BLaER1 treated with 17β-estradiol and CSF1 and Interleukin-3, amounts not matched to agents 10 nM and 100 nM (cell line): ENCODE data around the gene VWC2.

Experiments
- H3K27ac ChIP-seq, 11 experiments: shearing (Covaris generic); formaldehyde crosslinking; 2 replicates each; pipeline ENCODE4 v1.8.1; 2022
- H3K27me3 ChIP-seq, 11 experiments: shearing (Covaris generic); formaldehyde crosslinking; 2 replicates each; pipeline ENCODE4 v1.8.1; 2022
- H3K36me3 ChIP-seq, 11 experiments: shearing (Covaris generic); formaldehyde crosslinking; 2 replicates each; pipeline ENCODE4 v1.8.1; 2022
- H3K4me1 ChIP-seq, 10 experiments: shearing (Covaris generic); formaldehyde crosslinking; 2 replicates each; pipeline ENCODE4 v1.8.1; 2022
- H3K4me2 ChIP-seq, 11 experiments: shearing (Covaris generic); formaldehyde crosslinking; 2 replicates each; pipeline ENCODE4 v1.8.1; 2022
- H3K4me3 ChIP-seq, 10 experiments: shearing (Covaris generic); formaldehyde crosslinking; 2 replicates each; pipeline ENCODE4 v1.8.1; 2022
- H3K9ac ChIP-seq, 11 experiments: shearing (Covaris generic); formaldehyde crosslinking; 2 replicates each; pipeline ENCODE4 v1.8.1; 2022
- H3K9me3 ChIP-seq, 11 experiments: shearing (Covaris generic); formaldehyde crosslinking; replicated peaks in 1 of 11; 2 replicates each; pipeline ENCODE4 v1.8.1; 2022
- H4K20me1 ChIP-seq, 11 experiments: shearing (Covaris generic); formaldehyde crosslinking; 2 replicates each; pipeline ENCODE4 v1.8.1; 2022
- Cebpa-rat ChIP-seq, 11 experiments: shearing (Covaris generic); IDR thresholded peaks; 2 replicates each; pipeline ENCODE4 v1.8.1; 2022

VWC2 gene

DNA sequence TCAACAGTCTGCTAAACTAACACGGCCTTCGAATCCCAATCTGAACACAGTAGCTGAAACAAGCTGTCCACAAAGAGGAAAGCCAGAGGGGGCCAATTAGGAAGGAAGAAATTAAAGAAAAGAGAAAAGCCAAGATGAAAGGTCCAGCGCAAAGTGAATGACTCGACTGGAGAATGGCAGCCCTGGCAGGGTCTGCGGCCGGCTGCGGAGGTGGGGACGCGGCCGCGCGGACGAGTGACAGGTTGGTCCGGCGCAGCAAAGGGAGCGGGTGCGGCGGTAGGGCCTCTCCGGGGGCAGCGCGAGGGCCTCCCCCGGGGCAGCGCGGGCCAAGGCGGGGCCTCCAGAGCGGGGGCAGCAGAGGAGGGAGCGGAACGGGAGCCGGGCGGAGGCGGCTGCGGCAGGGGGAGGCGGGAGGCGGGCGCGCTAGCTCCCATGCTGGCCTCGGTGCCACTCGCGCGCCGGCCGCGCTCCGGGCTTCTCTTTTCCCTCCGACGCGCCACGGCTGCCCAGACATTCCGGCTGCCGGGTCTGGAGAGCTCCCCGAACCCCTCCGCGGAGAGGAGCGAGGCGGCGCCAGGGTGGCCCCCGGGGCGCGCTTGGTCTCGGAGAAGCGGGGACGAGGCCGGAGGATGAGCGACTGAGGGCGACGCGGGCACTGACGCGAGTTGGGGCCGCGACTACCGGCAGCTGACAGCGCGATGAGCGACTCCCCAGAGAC is at the start of gene VWC2:
TSS of gene VWC2 (plus strand) at position 421 of the 718 bp plus-strand sequence. CDS start 1,798 bp downstream, outside the sequence.
- peaks cover 74 to 89% (median 80%) of the 10 kb centered on the region in 11 experiments for H3K27me3 ChIP-seq
- peak within 1 kb of the TSS; percentile 55 to 78 (median 67) for H3K4me3 ChIP-seq
- H3K4me2 ChIP-seq, result peak within 1 kb of the TSS; percentile 96 to 100 (median 99)
- H3K27ac ChIP-seq, result no peak within 1 kb of the TSS
- no peaks in the 10 kb centered on the region; a peak in 1 of 22 replicates for H3K9me3 ChIP-seq
- no peaks in the 10 kb centered on the region for H3K36me3 ChIP-seq
- TF ChIP-seq Cebpa-rat (IDR thresholded peaks at IDR 0.05), result no peak
- H3K4me1 ChIP-seq, result peaks cover 17 to 38% (median 33%) of the 10 kb centered on the region in 10 experiments
- H4K20me1 ChIP-seq, result peaks cover 0 to 29% (median 17%) of the 10 kb centered on the region in 11 experiments; a peak in 16 of 22 replicates
- peak within 1 kb of the TSS; percentile 25 to 66 (median 50); a peak in 20 of 22 replicates for H3K9ac ChIP-seq

DNA sequence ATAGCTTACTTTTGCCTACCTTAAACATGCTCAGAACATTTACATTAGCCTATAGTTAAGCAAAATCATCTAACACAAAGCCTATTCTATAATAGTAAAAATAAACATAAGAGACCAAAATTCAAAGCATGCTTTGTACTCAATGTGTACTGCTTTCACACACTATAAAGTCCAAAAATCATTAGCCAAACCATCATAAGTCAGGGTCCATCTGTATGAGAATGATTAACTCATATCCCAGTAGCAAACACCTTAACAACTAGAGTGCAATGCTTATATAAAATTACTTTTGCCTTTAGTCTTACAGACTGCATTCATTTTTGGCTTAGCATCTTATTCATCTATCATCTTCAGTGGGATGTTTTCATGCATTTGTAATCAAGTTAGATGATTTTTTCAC is 49.4 kb upstream of the VWC2 start:
- Histone ChIP-seq H3K9ac (no peak overlapping the region), H3K9me3 (no peaks in the 10 kb centered on the region), H3K4me1 (no peaks in the 10 kb centered on the region), H3K27me3 (no peaks in the 10 kb centered on the region), H3K36me3 (no peaks in the 10 kb centered on the region), H3K27ac (no peak overlapping the region), H4K20me1 (no peaks in the 10 kb centered on the region), H3K4me3 (no peak overlapping the region), H3K4me2 (no peak overlapping the region)
- TF ChIP-seq Cebpa-rat (IDR thresholded peaks at IDR 0.05), result no peak

DNA sequence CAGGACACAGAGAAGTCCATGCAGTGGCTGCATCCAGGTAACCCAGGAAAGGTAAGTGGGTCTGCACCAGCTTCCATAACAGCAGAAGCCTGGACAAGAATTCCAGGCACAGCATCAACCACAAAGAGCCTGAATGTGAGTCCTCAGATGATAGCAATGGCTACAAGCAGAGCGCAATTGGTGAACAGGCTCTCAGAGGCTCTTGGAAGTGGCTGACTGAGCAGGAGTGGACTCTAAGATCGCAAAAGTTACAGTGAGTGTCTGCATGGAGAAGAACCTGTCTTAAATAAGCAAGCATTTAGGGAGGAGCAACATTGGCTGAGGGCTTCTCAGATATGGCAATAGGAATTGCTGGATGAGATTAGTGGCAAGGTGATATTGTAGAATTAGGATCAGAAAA is 41.6 kb upstream of the VWC2 start:
- no peaks in the 10 kb centered on the region for H3K36me3 ChIP-seq
- H3K9ac ChIP-seq, result no peak overlapping the region
- no peaks in the 10 kb centered on the region for H3K4me1 ChIP-seq
- no peak overlapping the region for H3K4me3 ChIP-seq
- H3K9me3 ChIP-seq, result no peaks in the 10 kb centered on the region
- no peak overlapping the region for H3K4me2 ChIP-seq
- H3K27me3 ChIP-seq, result no peaks in the 10 kb centered on the region
- no peak for TF ChIP-seq Cebpa-rat (IDR thresholded peaks at IDR 0.05)
- no peaks in the 10 kb centered on the region for H4K20me1 ChIP-seq
- H3K27ac ChIP-seq, result no peak overlapping the region

DNA sequence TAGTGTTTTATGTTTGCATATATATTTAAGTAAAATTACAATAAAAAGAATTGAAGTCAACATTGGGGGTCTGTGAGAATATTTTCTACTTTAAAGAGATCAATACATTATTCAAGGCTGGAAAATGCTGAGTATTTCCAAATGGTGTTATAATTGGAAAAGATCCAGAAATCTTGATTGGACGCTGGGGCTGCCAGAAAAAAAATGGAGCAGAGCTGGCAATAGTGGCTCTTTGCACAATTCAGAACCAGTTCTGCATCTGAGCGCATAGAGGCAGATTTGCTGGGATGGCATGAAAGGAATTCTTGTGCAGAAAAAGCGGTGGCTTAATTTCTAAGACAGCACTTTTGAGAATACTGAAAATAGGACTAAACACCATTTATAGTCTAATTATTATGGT is 10.8 kb upstream of the VWC2 start:
- peaks cover 0 to 47% (median 35%) of the 10 kb centered on the region in 10 experiments; a peak in 18 of 20 replicates for H3K4me1 ChIP-seq
- no peaks in the 10 kb centered on the region for H4K20me1 ChIP-seq
- H3K27ac ChIP-seq, result no peak overlapping the region
- no peak overlapping the region for H3K4me3 ChIP-seq
- no peak for TF ChIP-seq Cebpa-rat (IDR thresholded peaks at IDR 0.05)
- no peak overlapping the region for H3K9ac ChIP-seq
- no peaks in the 10 kb centered on the region for H3K36me3 ChIP-seq
- no peaks in the 10 kb centered on the region for H3K27me3 ChIP-seq
- H3K4me2 ChIP-seq, result peak overlapping the region in 3 of 11 experiments; percentile 33 to 67 (median 56); a peak in 2 of 22 replicates
- H3K9me3 ChIP-seq, result peaks cover 0 to 4% (median 0%) of the 10 kb centered on the region in 11 experiments; a peak in 2 of 22 replicates

DNA sequence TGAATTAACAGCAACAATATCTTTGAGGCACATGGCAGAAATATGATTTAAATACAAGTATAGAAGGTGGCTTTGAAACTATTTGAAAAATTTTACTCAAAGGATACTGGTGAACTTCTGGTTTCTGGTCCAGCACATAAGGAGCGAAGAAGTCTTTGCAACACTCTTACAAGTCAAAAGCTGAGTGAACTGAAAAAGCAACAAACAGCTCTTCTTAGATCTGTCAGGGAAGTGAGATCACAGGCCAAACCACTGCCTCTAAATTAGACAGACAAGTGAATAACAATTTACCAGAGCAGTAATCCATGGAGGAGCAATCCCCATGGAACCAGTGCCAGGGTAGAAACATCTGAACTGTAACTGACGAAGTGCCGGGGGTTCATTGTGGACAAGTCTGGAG is 9.6 kb upstream of the VWC2 start:
- H3K4me1 ChIP-seq, result peaks cover 0 to 54% (median 42%) of the 10 kb centered on the region in 10 experiments; a peak in 18 of 20 replicates
- H3K27ac ChIP-seq, result no peak overlapping the region
- H3K9me3 ChIP-seq, result peaks cover 0 to 4% (median 0%) of the 10 kb centered on the region in 11 experiments; a peak in 2 of 22 replicates
- no peak overlapping the region for H3K9ac ChIP-seq
- TF ChIP-seq Cebpa-rat (IDR thresholded peaks at IDR 0.05), result no peak
- H3K36me3 ChIP-seq, result no peaks in the 10 kb centered on the region
- peaks cover 0 to 2% (median 0%) of the 10 kb centered on the region in 11 experiments; a peak in 1 of 22 replicates for H3K27me3 ChIP-seq
- peak overlapping the region in 10 of 11 experiments; percentile 8 to 67 (median 48); a peak in 17 of 22 replicates for H3K4me2 ChIP-seq
- no peak overlapping the region for H3K4me3 ChIP-seq
- H4K20me1 ChIP-seq, result 0 out of 22 replicates have a peak, but pooled peaks cover 0 to 7% (median 0%) of the 10 kb centered on the region in 11 experiments

DNA sequence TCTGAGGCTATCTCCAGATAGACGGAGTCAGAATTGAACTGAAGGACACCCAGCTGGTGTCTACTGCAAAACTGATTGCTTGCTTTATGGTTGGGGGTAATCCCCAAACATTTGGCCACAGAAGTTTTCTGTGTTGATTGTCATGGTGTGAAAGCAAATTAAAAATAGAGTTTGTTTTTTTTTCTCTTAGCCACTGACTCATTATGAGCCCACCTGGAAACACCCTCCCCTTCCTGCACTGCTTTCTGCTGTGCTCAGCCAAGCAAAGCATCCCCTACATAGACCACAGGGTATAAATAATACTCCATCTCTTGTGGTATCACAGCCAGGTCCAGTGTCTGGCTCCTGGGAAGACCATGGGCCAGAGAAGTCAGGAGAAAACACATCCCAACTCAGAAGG is 6.5 kb upstream of the VWC2 start:
- Histone ChIP-seq H3K27ac (peak overlapping the region in 1 of 11 experiments; percentile 7; a peak in 1 of 22 replicates), H3K9ac (no peak overlapping the region), H3K36me3 (no peaks in the 10 kb centered on the region), H3K9me3 (peaks cover 0 to 4% (median 0%) of the 10 kb centered on the region in 11 experiments; a peak in 1 of 22 replicates), H3K4me1 (peaks cover 0 to 54% (median 42%) of the 10 kb centered on the region in 10 experiments; a peak in 18 of 20 replicates), H4K20me1 (0 out of 22 replicates have a peak, but pooled peaks cover 0 to 7% (median 0%) of the 10 kb centered on the region in 11 experiments), H3K27me3 (peaks cover 11 to 25% (median 16%) of the 10 kb centered on the region in 11 experiments), H3K4me2 (peak overlapping the region in 10 of 11 experiments; percentile 13 to 85 (median 73); a peak in 20 of 22 replicates), H3K4me3 (no peak overlapping the region; a peak in 1 of 20 replicates)
- TF ChIP-seq Cebpa-rat (IDR thresholded peaks at IDR 0.05), result no peak

DNA sequence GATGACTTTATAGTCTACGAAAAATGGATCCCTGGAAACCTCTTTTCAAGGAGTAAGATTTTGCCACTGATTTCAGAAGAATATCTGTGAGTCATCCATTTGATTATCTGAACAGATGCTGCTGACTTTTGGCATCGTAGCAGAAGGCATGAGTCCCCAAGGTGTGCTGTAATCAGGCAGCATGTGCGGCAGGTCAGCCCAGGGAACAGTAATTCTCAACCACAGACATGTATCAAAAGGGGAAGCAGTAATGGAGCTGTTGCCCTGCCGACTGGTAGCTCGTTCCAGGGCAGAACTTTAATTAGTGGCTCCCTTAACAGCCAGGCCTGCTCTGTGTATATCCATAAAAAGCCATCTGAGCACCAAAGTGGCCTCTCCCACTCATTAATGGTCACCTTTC is 5.7 kb upstream of the VWC2 start:
- TF ChIP-seq Cebpa-rat (IDR thresholded peaks at IDR 0.05), result no peak
- Histone ChIP-seq H3K27ac (no peak overlapping the region; a peak in 1 of 22 replicates), H3K4me1 (peaks cover 0 to 56% (median 44%) of the 10 kb centered on the region in 10 experiments; a peak in 18 of 20 replicates), H3K4me2 (peak overlapping the region in 8 of 11 experiments; percentile 62 to 85 (median 76); a peak in 17 of 22 replicates), H3K27me3 (peaks cover 18 to 32% (median 23%) of the 10 kb centered on the region in 11 experiments), H3K9me3 (peaks cover 0 to 4% (median 0%) of the 10 kb centered on the region in 11 experiments; a peak in 1 of 22 replicates), H3K4me3 (no peak overlapping the region), H3K36me3 (no peaks in the 10 kb centered on the region), H3K9ac (no peak overlapping the region), H4K20me1 (0 out of 22 replicates have a peak, but pooled peaks cover 0 to 7% (median 0%) of the 10 kb centered on the region in 11 experiments)

DNA sequence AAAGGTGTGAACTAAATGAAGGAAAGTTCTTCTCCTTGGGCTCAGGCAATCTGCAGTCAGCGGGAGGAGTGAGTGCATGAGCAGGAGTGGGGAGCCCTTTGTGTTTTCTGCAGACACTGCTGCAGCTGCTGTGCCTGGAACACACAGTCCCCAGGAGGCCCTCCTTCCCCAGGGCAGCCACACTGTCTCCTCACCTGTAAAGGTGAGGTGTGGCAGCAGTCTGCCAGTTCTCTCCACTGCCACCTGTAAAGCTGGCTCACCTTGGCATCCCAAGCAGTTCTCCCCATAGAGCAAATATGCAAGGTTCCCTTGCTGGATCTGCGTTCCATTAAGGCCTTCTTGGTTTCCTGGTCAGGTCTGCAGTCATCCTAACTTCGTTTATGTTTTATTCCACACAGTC is 5.2 kb upstream of the VWC2 start:
- H3K4me1 ChIP-seq, result peaks cover 0 to 56% (median 46%) of the 10 kb centered on the region in 10 experiments; a peak in 18 of 20 replicates

DNA sequence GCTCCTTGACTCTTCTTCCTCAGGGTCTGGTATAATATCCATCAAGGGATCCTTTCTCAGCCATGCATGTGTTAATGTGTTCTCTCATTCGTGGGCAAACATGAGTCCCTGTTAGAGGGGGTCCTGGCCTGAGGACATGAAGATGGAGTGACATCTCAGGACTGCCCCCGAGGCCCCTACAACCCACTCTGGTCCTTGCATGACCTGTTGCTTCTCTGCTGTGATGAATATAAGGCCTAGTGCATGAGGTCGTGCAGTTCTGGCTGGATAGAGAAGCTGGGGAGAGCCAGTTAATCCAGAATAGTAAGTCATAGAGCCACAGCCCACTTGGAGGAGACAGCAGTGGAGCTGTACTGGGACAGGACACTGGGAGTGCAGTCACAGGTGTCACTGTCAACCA is 4.6 kb upstream of the VWC2 start:
- H3K27ac ChIP-seq, result no peak overlapping the region
- H3K9me3 ChIP-seq, result peaks cover 0 to 4% (median 0%) of the 10 kb centered on the region in 11 experiments; a peak in 1 of 22 replicates
- no peak overlapping the region for H3K4me3 ChIP-seq
- no peak for TF ChIP-seq Cebpa-rat (IDR thresholded peaks at IDR 0.05)
- peak overlapping the region in 2 of 11 experiments; percentile 67 to 83; a peak in 1 of 22 replicates for H3K4me2 ChIP-seq
- peaks cover under 1 to 56% (median 46%) of the 10 kb centered on the region in 10 experiments for H3K4me1 ChIP-seq
- H3K9ac ChIP-seq, result no peak overlapping the region
- H3K36me3 ChIP-seq, result no peaks in the 10 kb centered on the region
- peaks cover 29 to 44% (median 35%) of the 10 kb centered on the region in 11 experiments for H3K27me3 ChIP-seq
- peaks cover 0 to 11% (median 4%) of the 10 kb centered on the region in 11 experiments; a peak in 14 of 22 replicates for H4K20me1 ChIP-seq

More for the DNA sequence above, 5.2 kb upstream of the VWC2 start:
- Histone ChIP-seq H3K4me2 (peak overlapping the region in 8 of 11 experiments; percentile 62 to 85 (median 76); a peak in 16 of 22 replicates), H4K20me1 (peaks cover 0 to 7% (median 0%) of the 10 kb centered on the region in 11 experiments; a peak in 3 of 22 replicates), H3K36me3 (no peaks in the 10 kb centered on the region), H3K4me3 (no peak overlapping the region), H3K9me3 (peaks cover 0 to 4% (median 0%) of the 10 kb centered on the region in 11 experiments; a peak in 1 of 22 replicates), H3K27me3 (peaks cover 23 to 38% (median 29%) of the 10 kb centered on the region in 11 experiments), H3K9ac (no peak overlapping the region), H3K27ac (no peak overlapping the region)
- TF ChIP-seq Cebpa-rat (IDR thresholded peaks at IDR 0.05), result no peak
